Loucy (cell line): ENCODE measurements around the gene INO80D.

Source experiments
- EZH2phosphoT487 ChIP-seq: fragments of 200-600 bp; IDR thresholded peaks from 2 replicates; pipeline ENCODE4 v1.6.1; 2018; ENCODE audit warnings: antibody characterized with exemption, mild to moderate bottlenecking, moderate library complexity, borderline replicate concordance
- TF ChIP-seq, protein P1 (sequence below): fragments of 200-600 bp; sonication (generic); conservative IDR thresholded peaks from 2 replicates; pipeline ENCODE4 v1.5.1; 2014; ENCODE audit warnings: mild to moderate bottlenecking, antibody characterized with exemption, low read length

GRCh38 chr2:205990104-205990503 lies 95.9 kb downstream of the INO80D start:
- TF ChIP-seq, protein P1, sequence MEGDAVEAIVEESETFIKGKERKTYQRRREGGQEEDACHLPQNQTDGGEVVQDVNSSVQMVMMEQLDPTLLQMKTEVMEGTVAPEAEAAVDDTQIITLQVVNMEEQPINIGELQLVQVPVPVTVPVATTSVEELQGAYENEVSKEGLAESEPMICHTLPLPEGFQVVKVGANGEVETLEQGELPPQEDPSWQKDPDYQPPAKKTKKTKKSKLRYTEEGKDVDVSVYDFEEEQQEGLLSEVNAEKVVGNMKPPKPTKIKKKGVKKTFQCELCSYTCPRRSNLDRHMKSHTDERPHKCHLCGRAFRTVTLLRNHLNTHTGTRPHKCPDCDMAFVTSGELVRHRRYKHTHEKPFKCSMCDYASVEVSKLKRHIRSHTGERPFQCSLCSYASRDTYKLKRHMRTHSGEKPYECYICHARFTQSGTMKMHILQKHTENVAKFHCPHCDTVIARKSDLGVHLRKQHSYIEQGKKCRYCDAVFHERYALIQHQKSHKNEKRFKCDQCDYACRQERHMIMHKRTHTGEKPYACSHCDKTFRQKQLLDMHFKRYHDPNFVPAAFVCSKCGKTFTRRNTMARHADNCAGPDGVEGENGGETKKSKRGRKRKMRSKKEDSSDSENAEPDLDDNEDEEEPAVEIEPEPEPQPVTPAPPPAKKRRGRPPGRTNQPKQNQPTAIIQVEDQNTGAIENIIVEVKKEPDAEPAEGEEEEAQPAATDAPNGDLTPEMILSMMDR, result no peak
- no peak for TF ChIP-seq EZH2phosphoT487
